ENCODE measurements around the gene COL4A5. TPM values are rescaled to one million over a fixed set of nuclear protein-coding genes. Genes with fewer than 3 reads are reported as not detected.

COL4A5 gene
- total and polyA plus RNA-seq, 2 of the 13 experiments (the other 11 are each of a cell fraction or from before 2014, with no cell fraction given), result 39.5 to 45.5 TPM

GRCh38 chrX:108537005-108537404 is 97.4 kb downstream of the COL4A5 start (continued):
- TF ChIP-seq ZNF7 (CRISPR knock-in tag; IDR thresholded peaks at IDR 0.05) (no peak), ZNF737 (CRISPR knock-in tag; IDR thresholded peaks at IDR 0.05; ENCODE audit: borderline replicate concordance) (no peak), HNF4G (IDR thresholded peaks at IDR 0.05; ENCODE audit: borderline replicate concordance, low read depth, low read length) (no peak), HNF4G (CRISPR knock-in tag; IDR thresholded peaks at IDR 0.05; ENCODE audit: borderline replicate concordance, low read depth) (no peak), SNRNP70 (IDR thresholded peaks at IDR 0.05; ENCODE audit: low read depth, low read length) (no peak), ZNF878 (CRISPR knock-in tag; IDR thresholded peaks at IDR 0.05) (no peak), FOXP4 (CRISPR knock-in tag; IDR thresholded peaks at IDR 0.05) (no peak), RFXAP (CRISPR knock-in tag; IDR thresholded peaks at IDR 0.05; ENCODE audit: borderline replicate concordance) (no peak), SIN3A (IDR thresholded peaks at IDR 0.05; ENCODE audit: borderline replicate concordance, low read depth, low read length) (no peak), ZNF589 (CRISPR knock-in tag; conservative IDR thresholded peaks at IDR 0.05) (no peak), PRPF4 (IDR thresholded peaks at IDR 0.05; ENCODE audit: low read depth, low read length, poor library complexity, severe bottlenecking) (no peak), SMC3 (IDR thresholded peaks at IDR 0.05; ENCODE audit: low read length) (peak; percentile 52; the same call in 1 of the 2 replicates), SP140L (CRISPR knock-in tag; IDR thresholded peaks at IDR 0.05; ENCODE audit: borderline replicate concordance) (no peak), SATB2 (CRISPR knock-in tag; IDR thresholded peaks at IDR 0.05) (no peak), ZSCAN30 (CRISPR knock-in tag; IDR thresholded peaks at IDR 0.05) (no peak), CTCF (CRISPR knock-in tag; IDR thresholded peaks at IDR 0.05) (peak; percentile 62), HCFC1 (IDR thresholded peaks at IDR 0.05; ENCODE audit: low read depth, low read length) (no peak), ZNF775 (CRISPR knock-in tag; IDR thresholded peaks at IDR 0.05; ENCODE audit: borderline replicate concordance) (no peak), RAD21 (CRISPR knock-in tag; IDR thresholded peaks at IDR 0.05) (peak; percentile 40)

All from HepG2 (cell line).